HG03575 (cell line): ENCODE measurements around the gene CCDC170.
A peak's percentile ranks its signal among the peaks of the same experiment; 100 is the strongest.

Experiments
- ATAC-seq: cut with Tn5 transposase; IDR thresholded peaks from one replicate; pipeline ENCODE4 v1.9.1; 2021; ENCODE audit not compliant: unreplicated experiment, insufficient number of reproducible peaks, low FRiP score; ENCODE audit errors: extremely low read depth

Gene CCDC170

DNA sequence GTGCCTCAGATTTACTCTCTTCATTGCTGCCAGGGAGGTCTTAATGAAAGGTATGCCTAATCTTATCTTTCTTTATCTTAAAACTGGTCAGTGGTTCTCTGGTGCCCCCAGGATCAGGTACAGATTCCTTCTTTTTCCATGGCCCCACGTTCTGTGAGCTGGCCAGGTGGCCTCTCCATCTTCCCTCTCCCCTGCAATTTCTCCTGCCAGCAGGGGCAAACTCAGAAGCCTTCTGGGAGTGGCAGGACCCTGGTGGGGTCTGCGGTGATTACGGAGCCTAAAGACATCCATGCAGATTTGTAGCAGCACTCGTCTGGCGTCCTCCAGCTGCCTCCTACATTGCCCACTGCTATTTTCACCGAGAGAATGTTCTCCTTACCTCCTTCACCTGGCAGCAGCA is 95.8 kb downstream of the CCDC170 start:
- ATAC-seq, result no peak

DNA sequence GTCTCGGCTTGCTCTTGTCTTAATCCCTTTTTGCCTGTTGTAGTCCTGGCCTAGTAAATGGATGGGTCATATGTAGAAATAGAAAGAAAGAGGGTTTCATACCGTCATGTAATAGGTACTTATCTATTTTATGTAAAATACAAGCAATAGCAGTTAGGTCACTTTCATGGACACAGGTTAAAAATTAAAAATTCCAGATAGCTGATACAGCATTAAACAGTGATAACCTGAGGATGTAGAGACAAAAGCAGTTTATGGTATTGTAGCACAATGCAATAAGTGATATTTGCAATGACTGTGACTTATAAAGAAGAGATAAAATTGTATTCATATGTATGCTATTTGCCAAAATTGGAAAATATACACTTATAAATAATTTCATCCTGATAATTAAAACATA is 96.9 kb downstream of the CCDC170 start:
- no peak for ATAC-seq

DNA sequence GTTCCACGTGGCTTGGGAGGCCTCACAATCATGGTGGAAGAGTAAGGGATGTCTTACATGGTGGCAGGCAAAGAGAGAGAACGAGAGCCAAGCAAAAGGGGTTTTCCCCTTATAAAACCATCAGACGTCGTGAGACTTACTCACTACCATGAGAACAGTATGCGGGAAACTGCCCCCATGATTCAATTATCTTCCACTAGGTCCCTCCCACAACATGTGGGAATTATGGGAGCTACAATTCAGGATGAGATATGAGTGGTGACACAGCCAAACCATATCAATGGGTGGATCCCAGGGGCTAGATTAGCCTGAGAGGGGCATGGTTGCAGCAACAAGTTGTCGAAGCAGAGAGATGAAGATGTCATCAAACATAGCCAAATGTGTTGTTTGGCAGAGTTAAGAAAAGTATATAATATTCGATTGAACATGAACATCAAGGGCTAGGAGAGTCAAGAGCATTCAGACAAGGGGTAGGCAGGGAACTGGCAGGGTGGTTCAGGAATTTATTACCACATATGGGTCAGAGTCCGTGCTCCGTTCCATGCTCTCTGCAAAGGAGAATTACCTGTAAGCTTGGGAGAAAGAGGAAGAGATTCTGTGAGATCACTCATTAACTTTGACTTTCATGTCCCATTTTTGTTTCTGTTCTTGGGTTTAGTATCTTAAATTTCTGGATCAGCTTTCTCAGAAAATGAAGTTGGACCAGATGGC is 98.8 kb downstream of the CCDC170 start:
- no peak for ATAC-seq

DNA sequence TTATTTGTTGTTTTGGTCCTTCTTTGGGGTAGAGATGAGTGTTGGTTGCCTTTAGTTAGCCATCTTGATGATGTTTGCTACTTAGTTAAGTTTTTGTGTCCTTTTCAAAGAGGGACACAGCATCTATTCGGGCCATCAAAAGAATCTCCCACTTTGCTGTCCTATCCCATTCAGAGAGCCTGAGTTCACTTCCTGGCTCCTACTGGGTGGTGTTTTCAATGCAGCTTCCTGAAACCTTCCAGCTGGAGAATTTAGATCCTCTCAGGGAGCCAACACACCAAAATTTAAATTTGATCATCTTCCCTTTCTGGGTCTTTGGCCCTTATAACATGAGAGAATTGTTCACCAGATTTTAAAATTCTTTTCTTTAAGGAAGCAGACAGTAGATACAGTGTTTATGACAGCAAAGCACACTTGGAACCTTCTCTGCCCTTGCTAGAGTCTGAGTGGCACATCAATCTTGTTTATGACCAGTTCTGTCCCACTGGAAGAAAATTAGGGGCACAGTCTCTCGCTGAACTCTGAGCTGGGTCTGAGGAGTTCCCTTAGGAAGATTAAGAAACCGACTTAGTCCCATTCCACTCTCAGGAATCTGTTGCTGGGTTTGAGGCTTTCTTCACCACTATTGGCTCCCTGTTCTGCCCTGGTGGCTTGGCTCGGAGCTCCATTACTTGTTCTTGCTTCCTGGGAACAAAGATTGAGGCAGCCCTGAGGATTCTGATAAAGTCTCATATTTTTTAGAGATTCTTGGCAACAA is 115.5 kb downstream of the CCDC170 start:
- ATAC-seq, result no peak

DNA sequence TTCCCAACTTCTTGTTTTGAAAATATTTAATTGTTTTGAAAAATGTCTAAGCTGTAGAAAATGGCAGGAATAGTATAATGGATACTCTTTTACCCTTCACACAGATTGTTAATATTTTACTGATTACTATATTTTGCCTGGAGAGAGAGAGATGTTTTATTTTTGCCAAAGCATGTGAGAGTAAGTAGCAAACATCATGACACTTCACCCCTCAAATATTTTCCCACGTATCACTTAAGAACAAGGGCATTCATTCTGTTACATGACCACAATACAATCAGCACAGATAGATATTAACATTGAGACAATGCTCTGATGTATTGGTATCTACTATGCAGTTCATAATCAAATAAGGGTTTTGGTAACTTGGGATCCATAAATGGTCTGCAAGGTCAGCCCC is 116.5 kb downstream of the CCDC170 start:
- ATAC-seq, result no peak

DNA sequence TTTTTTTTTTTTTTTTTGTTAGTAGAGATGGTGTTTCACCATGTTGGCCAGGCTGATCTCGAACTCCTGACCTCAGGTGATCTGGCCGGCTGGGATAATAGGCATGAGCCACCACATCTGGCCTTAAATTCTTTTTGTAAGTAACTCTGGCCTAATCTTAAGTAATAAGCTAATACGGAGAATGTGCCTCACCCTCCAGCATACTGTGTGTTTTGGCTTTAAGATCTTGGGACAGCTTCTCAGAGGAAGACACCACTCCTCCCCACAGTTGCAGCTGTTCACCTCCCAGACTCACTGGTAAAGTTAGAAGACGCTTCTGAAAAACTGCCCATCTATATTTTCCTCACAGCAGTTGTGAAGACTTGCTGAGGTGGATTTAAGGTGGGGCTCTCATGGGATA is 120.8 kb downstream of the CCDC170 start:
- ATAC-seq, result no peak

DNA sequence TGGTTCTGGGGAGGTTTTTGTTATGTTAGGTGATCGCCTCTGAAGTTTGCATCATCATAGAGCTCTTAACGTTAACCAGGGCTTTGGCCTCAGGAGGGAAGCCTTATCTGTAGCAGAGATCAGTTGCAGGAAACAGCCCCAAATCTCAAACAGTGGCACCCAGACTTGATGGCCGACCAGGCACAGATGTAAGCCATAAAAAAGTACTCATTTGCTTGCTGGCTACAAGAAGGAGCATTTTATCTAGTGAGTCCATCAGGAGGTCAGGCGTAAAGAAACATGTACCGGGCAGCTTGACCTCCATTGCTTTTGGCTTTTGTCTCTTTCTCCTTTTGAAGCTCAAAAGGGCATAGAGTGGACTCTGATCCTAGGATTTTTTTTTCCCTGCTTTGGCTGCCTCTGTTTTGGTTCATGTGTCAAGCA is 122.3 kb downstream of the CCDC170 start:
- no peak for ATAC-seq

DNA sequence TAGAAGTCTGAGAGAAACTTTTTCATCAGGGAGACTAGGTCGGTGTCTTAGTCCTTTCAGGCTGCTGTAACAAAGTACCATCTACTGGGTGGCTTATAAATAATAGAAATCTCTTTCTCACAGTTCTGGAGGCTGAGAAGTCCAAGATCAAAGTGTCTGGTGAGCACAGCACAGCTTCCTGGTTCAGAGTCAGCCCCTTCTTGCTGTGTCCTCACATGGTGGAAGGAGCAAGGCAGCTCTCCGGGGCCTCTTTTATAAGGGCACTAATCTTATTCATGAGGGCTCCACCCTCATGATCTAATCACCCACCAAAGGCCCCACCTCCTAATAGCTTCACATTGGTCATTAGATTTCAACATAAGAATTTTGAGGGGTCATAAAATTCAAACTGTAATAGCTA is 122.8 kb downstream of the CCDC170 start:
- no peak for ATAC-seq

DNA sequence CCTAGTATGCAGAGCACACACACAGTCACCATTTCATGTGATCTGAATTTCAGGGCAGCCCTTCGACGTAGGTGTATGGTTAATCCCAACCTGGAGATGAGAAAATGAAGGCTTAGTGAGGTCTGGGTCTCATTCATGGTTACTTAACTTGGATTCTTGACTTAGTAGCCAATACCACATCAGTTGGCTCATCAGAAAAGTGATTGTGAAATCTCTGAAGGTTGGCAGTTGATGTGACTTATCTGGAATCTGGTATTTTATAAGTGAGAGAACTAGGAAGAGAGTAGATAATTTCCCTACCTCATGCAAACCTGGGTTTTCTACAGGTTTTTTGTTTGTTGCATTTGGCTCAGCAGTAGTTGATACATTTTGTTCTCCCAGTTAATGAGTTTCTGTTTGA is 123.7 kb downstream of the CCDC170 start:
- no peak for ATAC-seq

DNA sequence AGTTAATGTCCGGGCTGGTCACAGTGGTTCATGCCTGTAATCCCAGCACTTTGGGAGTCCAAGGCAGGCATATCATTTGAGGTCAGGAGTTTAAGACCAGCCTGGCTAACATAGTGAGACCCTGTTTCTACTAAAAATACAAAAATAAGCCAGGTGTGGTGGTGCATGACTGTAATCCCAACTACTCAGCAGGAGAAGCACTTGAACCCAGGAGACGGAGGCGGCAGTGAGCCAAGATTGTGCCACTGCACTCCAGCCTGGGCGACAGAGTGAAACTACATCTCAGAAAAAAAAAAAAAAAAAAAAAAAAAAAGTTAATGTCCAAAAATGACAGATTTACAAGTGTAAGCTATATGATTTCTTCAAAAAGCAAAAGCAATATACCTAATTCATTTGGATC is 124.9 kb downstream of the CCDC170 start:
- no peak for ATAC-seq

DNA sequence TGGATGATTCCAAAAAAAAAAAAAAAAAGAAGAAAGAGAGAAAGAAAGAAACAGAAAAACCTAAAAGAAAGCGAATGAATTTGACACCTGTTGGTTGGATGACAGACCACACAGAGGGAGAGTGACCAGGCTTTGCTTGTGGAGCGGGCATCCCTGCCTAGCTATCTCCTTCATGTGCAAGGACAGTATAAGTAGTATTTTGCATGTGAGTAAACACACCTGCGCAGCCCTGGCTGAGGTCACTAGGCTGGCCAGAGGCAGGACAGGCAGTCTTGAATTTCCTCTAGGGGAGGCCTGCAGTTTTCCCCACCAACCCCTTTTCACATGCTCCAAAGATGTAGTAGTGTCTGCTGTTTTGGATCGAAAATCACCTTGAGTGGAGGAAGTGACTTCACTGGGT is 126.4 kb downstream of the CCDC170 start:
- no peak for ATAC-seq

DNA sequence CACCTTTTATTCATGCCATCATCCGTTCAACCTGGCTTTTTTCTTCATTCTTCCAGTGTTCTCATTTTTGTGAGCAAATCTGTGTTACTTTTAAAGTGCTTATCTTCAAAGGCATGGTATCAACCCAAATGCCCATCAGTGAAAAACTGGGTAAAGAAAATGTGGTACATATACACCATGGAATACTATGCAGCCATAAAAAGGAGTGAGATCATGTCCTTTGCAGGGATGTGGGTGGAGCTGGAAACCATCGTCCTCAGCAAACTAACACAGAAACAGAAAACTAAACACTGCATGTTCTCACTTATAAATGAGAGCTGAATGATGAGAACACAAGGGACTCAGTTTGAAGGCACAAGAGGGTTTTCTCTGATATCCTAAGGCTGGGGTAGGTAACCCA is 130.3 kb downstream of the CCDC170 start:
- no peak for ATAC-seq

DNA sequence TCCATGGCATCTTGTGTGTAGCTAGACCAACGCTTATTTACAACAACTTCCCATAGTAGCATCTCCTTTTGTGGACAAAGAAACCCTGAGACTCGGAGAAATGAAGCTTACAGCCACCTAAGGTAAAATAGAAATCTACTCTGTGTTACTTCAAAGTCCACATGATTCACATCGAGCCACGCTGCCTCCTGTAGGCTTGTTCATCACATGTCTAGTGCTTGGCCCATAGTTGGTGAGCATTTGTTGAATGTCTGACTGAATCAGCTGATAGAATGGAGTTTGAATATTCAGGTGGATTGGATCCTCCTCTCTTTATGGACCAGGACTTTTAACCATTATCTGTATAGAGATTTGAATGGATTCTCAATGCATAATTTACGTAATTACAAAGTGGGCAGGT is 130.7 kb downstream of the CCDC170 start:
- ATAC-seq, result no peak

DNA sequence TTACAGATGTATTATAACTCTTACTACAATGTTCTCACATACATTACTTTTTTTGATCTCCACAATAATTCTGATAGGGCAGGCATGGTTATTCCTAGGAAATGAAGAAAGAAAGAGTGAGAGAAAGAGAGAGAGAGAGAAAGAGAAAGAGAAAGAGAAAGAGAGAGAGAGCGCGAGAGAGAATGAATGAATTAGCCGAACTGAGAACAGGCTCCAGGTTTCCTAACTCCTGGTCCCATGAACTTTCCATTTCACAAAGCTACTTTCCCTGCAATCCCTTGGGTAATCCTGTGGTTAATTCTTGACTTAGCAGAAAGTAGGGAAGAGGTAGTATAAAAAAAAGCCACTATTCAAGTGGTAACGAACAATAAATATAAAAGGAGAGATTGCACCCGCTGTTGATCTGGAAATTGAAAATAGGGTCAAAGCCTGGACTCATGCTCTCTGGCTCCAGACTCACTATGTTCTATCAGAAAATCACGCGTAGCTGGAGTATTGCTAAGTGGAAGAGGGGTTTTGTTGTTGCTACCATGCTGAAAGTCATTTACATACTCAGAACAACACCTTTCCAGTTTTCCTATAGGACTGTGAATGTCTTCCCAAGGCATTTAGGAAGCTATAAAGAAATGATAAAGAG is 131.2 kb downstream of the CCDC170 start:
- ATAC-seq, result no peak

DNA sequence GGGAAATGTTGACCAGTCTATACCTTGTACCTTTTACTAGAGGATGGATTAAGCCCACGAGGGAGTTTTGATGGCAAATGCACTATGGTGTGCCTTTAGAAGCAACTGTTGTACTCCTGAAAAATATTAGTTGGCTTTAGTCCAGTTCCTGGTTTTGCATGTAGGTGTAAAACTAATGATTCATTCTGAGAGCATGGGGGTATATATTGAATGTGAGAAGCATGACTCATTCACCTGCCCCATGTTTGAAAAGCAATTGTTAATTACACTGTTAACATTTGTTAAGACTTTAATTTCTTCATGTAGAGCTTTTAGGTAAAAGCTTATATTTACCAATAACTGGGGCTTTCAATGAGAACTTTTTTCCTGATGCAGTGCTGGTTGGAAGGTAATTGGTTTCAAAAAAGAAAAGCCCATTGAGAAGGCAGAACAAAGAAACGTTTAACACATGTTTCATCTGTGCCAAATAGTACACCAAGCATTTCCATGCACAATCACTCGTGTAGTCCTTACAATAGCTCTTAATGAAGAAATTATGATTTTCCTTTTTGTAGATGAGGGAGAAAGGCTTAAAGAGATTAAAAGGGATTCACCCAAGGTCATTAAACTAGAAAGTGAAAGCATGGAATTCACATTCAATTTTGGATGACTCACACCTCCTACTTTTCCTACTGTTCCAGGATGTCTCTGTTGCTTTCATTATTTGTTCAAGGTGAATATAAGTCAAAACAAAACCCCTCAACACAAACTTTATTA is 134.1 kb downstream of the CCDC170 start:
- ATAC-seq, result peak; percentile 73

DNA sequence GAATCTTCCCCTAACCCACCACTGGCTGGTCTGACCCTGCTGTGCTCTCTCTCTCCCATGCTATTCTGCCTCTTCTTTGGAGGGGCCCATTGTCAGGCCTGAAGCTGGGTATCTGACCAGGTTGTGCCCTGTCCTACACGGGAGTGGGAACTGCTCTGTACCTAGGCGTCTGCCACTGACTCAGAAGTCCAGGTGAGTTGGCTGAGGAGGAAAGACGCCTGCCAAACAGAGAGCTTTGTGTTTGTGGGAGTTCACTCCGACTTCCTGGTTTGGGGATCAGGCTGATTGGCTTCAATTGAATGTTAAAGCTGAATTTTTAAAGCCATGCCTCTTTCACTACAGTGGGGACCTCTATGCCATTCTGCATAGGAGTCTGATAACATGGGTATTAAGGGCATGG is 136.0 kb downstream of the CCDC170 start:
- no peak for ATAC-seq

DNA sequence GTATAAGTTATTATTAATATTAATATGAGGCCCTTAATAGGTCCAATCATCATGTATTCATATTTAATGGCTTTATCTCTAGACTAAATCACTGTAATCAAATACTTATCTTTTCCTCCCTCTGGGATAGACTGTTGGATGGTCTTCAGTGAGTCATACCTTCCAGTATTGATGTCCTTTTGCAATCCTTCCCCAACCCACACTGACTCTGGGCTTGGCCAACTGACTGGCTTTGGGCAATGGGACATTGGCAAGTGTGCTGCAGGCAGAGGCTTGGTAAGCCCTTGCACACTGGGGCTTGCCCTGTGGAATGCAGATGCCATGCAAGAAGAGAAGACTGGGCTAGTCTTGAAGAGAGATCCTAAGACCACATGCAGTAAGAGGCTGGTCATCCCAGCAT is 136.6 kb downstream of the CCDC170 start:
- no peak for ATAC-seq

DNA sequence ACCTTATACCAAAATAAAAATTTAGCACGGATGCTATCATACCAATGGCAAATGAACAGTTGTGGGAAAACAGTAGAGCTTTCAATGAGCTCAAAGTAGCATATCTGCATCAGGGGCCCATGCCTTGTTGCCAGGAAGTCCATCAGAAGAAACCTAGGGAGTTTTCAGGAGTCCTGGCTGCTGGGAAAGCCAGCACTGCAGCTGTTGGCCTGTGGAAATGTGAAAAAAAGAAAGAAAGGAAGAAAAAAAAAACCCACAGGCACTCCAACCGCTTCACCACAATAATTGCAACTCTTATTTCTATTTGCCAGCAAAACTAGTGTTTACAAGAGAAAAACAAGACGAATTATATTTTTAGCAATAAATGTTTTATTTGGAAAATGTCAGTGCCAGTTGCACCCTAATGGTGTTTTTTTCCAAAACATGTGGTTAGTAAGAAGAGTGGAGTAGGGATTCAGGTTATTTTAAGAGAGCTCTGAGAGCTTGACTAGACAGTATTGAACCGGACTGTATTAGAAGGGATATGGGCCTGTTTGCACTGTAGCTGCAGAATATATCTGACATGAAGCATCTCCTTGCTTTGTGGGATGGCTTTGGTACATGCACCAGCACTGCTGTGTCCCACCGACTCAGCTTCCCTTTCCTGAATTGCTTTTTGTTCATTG is 137.3 kb downstream of the CCDC170 start:
- ATAC-seq, result no peak

DNA sequence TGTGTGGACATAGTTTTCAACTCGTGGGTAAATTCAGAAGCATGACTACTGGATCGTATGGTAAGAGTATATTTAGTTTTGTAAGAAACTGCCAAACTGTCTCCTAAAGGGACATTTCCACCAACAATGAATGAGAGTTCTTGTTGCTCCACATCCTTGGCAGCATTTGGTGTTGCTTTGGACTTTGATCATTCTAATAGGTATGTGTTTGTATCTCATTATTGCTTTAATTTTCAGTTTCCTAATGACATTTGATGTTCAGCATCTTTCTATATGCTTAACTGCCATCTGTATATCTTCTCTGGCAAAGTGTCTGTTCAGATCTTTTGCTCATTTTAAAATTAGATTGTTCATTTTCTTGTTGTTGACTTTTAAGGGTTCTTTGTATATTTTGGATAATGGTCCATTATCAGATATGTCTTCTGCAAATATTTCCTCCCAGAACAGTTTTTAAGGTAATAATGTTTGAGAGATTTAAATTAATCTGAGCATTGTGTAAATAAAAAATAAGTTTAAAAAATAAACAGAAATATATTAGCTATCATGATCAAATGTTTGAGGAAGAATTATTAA is 138.7 kb downstream of the CCDC170 start:
- no peak for ATAC-seq
